RWPE2 (cell line): Measurements from ENCODE around the gene PLK4.
"Not testable (repeated sequence)": the region's sequence is repeated elsewhere in the genome, so short reads cannot be mapped to it uniquely, and the experiment has no call there.

ENCODE experiments used
- ATAC-seq: fragments of 200-7000 bp; cut with Tn5 transposase; 3 replicates; pipeline ENCODE4 v1.9.1; 2021; ENCODE audit warnings: low read depth
- DNase-seq: peaks from one replicate; pipeline ENCODE4 v3.0.0-alpha.2; 2020; ENCODE audit warnings: low spot score
- H3K27ac ChIP-seq: fragments of 450-650 bp; 2 replicates; pipeline ENCODE4 v1.5.1; 2017; ENCODE audit warnings: mild to moderate bottlenecking; ENCODE audit not compliant: poor library complexity, severe bottlenecking
- H3K27me3 ChIP-seq: fragments of 250-450 bp; sonication (Bioruptor Pico); 2 replicates; pipeline ENCODE4 v1.5.1; 2021; ENCODE audit warnings: mild to moderate bottlenecking, moderate library complexity; ENCODE audit not compliant: insufficient read depth, poor library complexity, severe bottlenecking
- H3K36me3 ChIP-seq: fragments of 250-450 bp; sonication (Bioruptor Pico); 2 replicates; pipeline ENCODE4 v1.5.1; 2020; ENCODE audit warnings: low read depth, mild to moderate bottlenecking, moderate library complexity
- H3K4me1 ChIP-seq: fragments of 250-450 bp; sonication (Bioruptor Pico); 2 replicates; pipeline ENCODE4 v1.5.1; 2021; ENCODE audit warnings: mild to moderate bottlenecking, moderate library complexity; ENCODE audit not compliant: insufficient read depth, poor library complexity, severe bottlenecking
- H3K4me3 ChIP-seq: fragments of 250-450 bp; sonication (Bioruptor Pico); 2 replicates; pipeline ENCODE4 v1.5.1; 2021; ENCODE audit warnings: mild to moderate bottlenecking, moderate library complexity; ENCODE audit not compliant: severe bottlenecking
- H3K9me3 ChIP-seq: fragments of 250-450 bp; sonication (Bioruptor Pico); 2 replicates; pipeline ENCODE4 v1.5.1; 2021; ENCODE audit warnings: mild to moderate bottlenecking, moderate library complexity; ENCODE audit not compliant: severe bottlenecking
- TF ChIP-seq, protein P1 (sequence below): fragments of 450-650 bp; IDR thresholded peaks from one replicate; pipeline ENCODE4 v1.5.1; 2017; ENCODE audit warnings: mild to moderate bottlenecking, moderate library complexity; ENCODE audit not compliant: poor library complexity, severe bottlenecking

Gene PLK4

DNA sequence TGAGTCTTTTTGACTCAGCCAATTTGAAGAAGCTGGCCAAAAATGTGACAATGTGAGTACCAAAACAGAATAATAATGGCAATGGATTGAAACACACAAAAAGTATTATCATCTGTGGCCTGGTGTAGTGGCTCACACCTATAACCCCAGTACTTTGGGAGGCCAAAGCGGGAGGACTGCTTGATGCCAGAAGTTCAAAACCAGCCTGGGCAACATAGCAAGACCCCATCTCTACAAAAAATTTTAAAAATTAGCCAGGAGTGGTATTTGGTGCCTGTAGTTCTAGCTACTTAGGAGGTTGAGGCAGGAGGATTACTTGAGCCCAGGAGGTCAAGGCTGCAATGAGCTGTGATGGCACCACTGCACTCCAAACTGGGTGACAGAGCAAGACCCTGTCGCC, 41.5 kb downstream of the PLK4 start:
- no peaks in the 10 kb centered on the region for H3K4me1 ChIP-seq
- ATAC-seq, result no peak
- H3K36me3 ChIP-seq, result peaks cover 35% of the 10 kb centered on the region
- TF ChIP-seq, protein P1, sequence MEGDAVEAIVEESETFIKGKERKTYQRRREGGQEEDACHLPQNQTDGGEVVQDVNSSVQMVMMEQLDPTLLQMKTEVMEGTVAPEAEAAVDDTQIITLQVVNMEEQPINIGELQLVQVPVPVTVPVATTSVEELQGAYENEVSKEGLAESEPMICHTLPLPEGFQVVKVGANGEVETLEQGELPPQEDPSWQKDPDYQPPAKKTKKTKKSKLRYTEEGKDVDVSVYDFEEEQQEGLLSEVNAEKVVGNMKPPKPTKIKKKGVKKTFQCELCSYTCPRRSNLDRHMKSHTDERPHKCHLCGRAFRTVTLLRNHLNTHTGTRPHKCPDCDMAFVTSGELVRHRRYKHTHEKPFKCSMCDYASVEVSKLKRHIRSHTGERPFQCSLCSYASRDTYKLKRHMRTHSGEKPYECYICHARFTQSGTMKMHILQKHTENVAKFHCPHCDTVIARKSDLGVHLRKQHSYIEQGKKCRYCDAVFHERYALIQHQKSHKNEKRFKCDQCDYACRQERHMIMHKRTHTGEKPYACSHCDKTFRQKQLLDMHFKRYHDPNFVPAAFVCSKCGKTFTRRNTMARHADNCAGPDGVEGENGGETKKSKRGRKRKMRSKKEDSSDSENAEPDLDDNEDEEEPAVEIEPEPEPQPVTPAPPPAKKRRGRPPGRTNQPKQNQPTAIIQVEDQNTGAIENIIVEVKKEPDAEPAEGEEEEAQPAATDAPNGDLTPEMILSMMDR, result no peak
- no peak overlapping the region for H3K27ac ChIP-seq
- no peaks in the 10 kb centered on the region for H3K27me3 ChIP-seq
- no peaks in the 10 kb centered on the region for H3K9me3 ChIP-seq
- H3K4me3 ChIP-seq, result no peak overlapping the region
- no peak for DNase-seq

DNA sequence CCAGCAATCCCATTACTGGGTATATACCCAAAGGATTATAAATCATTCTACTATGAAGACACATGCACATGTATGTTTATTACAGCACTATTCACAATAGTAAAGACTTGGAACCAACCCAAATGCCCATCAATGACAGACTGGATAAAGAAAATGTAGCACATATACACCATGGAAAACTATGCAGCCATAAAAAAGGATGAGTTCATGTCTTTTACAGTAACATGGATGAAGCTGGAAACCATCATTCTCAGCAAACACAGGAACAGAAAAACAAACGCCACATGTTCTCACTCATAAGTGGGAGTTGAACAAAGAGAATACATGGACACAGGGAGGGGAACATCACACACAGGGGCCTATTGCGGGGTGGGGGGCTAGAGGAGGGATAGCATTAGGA, 45.0 kb downstream of the PLK4 start:
- not testable (repeated sequence) for DNase-seq, H3K9me3 ChIP-seq, ATAC-seq

DNA sequence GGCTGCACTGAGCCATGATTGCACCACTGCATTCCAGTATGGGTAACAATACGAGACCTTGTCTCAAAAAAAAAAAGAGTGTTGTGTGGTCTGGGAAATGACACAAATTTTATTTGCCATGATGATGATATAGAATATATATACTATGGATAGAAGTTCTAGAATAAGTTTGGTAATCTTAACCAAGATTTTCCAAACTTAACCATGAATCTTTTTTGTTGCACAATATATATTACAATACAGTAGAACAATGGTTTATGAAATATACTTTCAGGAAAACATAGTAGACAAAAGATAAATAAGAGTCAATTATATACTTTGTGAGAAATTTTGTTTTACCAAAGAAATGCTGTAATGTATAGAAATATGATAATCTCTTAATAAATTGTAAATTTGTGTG, 49.5 kb downstream of the PLK4 start:
- ATAC-seq (no peak), DNase-seq (no peak)
- Histone ChIP-seq H3K27me3 (no peaks in the 10 kb centered on the region), H3K27ac (no peak overlapping the region), H3K9me3 (no peaks in the 10 kb centered on the region), H3K4me1 (no peaks in the 10 kb centered on the region), H3K36me3 (peaks cover 24% of the 10 kb centered on the region), H3K4me3 (no peak overlapping the region)
- TF ChIP-seq, protein P1, result no peak

More for the DNA sequence above, 45.0 kb downstream of the PLK4 start:
- not testable (repeated sequence) for H3K4me3 ChIP-seq, H3K27ac ChIP-seq, H3K27me3 ChIP-seq, H3K4me1 ChIP-seq
- peaks cover 19% of the 10 kb centered on the region for H3K36me3 ChIP-seq

DNA sequence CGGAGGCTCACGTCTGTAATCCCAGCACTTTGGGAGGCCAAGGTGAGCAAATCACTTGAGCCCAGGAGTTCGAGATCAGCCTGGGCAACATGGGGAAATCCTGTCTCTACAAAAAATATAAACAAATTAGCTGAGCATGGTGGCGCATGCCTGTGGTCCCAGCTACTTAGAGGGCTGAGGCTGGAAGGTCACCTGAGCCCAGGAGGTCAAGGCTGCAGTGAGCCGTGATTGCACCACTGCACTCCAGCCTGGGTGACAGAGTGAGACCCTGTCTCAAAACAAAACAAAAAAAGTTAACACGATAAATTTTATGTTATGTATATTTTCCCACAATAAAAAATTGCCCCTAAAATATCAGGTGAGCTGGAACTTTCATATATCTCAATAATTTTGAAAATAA, 51.1 kb downstream of the PLK4 start:
- not testable (repeated sequence) for H3K27ac ChIP-seq, H3K27me3 ChIP-seq, H3K4me1 ChIP-seq, H3K4me3 ChIP-seq, ATAC-seq, DNase-seq, H3K9me3 ChIP-seq
- peaks cover 24% of the 10 kb centered on the region for H3K36me3 ChIP-seq

DNA sequence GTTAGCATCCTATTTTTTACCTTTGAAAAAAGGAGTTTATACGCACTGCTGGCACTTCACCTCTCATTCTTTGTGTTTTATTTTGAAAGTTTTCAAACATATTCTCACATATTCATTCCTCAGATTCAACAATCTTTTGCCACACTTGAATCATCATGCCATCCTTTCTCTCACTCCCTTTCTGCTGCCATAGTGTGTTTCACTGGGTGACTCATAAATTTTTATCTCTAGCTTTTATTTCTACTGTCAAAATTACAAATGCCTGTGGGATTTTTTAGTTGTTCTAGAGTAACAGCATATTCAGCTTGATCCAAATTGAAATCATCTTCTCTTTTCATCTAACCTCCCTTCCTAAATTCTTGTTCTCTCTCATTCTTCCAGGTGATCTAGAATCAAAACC, 56.3 kb downstream of the PLK4 start:
- H3K9me3 ChIP-seq, result no peaks in the 10 kb centered on the region
- TF ChIP-seq, protein P1, result no peak
- no peak overlapping the region for H3K27ac ChIP-seq
- H3K4me1 ChIP-seq, result peaks cover 3% of the 10 kb centered on the region
- peaks cover 30% of the 10 kb centered on the region for H3K36me3 ChIP-seq
- no peak overlapping the region for H3K4me3 ChIP-seq
- no peaks in the 10 kb centered on the region for H3K27me3 ChIP-seq
- ATAC-seq, result no peak
- DNase-seq, result no peak
